ENCODE measurements around the gene TKTL1.
"Not testable (repeated sequence)": the region's sequence is repeated elsewhere in the genome, so short reads cannot be mapped to it uniquely, and the experiment has no call there.

The TKTL1 gene

DNA sequence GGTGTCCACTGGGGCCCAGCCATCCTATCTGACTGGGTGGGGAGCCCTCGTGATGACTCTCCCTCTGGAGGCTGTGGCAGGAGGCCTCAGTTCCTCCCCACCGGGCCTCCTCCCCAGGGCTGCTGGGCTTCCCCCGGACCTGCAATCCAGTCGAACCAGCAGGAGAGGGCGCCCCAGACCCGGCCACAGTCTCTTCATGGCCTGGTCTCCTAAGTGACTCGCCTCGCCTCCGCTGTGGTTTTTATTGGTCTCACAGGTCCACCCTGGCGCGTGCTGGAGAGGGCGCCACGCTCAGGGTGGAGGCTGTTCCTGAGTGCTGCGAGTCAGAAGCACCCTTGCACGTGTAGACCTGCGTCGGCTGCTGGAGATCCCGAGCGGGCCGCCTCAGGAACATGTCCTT is 48.0 kb downstream of the TKTL1 start:
- DNase-seq (ENCODE audit: low read depth in 2 of 2) = not testable (repeated sequence)

DNA sequence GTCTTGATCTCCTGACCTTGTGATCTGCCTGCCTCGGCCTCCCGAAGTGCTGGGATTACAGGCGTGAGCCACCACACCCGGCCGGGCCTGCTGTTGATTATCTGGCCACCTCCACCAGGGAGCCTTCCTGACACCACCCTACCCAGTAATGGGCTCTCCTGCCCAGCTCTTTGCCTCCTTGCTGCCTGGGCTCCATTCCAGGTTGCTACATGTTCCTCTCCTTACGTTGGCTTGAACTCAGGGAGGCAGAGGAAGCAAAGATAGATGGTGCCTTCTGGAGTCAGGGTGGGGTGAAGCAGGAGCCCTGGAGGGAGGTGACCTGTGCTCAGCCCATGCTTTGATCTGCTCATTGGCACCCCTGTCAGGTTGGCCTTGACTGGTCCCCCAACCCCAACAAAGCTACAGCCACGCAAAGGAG is 52.5 kb downstream of the TKTL1 start:
- DNase-seq (ENCODE audit: low read depth in 2 of 2) = no peak

DNA sequence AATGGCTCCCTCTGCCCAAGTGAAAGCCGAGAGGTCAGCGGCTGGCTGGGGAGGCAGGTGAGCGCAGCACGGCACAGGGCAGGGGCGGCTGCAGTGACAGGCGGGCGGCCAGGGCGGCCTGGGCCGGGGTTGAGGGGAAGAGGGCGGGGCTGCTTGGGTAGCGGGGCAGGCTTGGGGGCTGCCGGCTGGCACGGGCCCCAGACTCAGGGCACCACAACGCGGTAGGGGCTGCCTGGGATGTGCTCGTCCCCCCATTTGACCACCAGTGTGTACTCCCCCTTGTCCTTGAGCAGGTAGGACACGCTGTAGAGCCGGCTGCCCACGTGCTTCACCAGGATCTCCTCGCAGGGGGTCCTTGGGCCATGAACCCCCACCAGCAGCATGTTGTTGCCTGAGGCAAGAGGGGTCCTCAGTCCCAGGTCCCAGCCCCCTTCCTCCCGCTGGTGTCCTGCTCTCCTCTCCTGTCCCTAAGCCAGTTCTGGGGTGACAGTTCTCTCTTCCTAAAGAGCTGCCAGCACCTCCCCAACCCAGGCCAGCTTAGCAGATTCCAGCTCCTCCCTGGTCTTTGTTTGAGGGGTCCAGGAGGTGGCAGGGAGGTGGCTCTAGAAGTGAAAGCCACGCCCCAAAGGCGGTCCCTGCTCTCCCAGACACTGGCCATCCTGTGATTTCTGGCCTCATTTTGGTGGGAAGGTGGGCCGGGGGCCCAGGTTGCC is 53.2 kb downstream of the TKTL1 start:
- no peak for DNase-seq (ENCODE audit: low read depth in 2 of 2)

DNA sequence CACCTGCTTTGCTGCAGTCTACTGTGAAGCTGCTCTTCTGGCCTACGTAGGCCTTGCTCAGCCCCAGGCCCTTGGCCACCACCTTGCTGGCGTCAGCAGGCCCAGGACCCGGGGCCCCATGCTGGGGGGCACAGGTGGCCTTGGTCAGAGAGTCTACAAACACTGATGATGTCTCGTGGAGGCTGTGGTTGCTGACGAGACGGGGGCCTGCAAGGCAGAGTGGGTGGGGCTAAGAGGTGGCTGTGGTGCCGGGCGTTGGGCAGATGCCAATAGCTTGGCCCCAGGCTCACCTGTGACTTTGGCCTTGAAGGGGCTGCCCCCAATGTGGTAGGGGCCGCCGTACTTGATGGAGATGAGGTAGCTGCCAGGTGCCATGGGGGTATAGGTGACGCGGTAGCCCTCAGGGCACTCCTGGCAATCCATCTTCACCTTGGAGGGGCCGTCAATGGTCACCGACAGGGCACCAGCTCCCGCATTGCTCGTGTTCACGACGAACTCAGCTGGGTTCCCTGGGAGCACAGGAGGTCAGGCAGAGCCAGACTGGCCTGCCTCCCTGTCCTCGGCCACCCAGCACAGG is 53.9 kb downstream of the TKTL1 start:
- DNase-seq (ENCODE audit: low read depth in 2 of 2) = no peak

DNA sequence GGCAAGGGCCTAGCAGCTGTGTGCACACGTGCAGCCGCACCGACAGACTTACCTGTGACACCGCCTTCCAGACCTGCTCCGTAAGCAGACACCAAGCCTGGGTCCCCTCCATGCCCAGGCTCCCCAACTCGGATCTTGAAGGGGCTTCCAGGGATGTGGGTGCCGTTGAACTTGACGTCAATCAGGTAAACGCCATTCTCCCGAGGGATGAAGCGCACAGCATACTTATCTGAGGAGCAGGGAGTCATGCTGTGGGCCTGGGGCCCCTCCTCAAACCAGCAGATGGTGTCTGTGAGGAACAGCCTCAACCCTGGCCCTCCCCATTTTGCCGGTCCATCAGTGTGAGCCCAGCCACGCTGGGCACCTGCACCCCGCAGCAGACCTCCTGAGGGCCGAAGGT is 54.4 kb downstream of the TKTL1 start:
- DNase-seq (ENCODE audit: low read depth in 2 of 2) = no peak

DNA sequence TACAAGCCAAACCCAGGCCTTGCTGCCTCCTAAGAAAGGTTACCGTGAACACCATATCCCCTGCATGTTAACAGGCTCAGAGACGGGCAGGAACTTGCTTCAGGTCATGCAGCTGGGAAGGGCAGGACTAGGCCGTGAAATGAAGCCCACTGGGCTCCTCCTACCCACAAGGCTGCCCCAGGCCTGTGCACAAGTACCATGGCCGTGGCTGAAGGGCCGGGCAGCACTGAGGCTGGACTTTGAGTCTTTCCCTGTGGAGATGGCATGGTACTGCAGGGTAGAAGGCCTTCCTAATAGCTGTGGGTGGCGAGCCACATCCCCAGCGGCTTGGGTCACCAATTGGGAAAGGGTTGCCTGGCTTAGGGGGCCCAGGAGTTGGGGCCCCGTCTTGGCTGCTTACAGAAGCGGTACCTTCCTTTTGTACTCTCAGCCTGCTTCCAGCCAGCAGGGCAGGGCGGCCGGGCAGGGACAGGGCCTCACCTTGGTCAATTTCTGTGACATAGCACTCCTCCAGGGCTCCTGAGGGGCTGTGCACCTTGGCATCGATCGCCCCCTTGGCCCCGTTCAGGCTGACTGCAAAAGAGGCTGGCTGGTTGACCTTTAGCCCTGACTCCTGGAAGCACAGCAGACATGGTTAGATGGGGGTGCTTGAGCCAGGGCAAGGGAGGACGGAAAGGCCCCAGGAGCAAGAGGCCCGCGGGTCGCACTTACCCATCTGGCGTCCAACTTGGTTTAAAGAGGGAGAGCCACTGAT is 55.0 kb downstream of the TKTL1 start:
- no peak for DNase-seq (ENCODE audit: low read depth in 2 of 2)

DNA sequence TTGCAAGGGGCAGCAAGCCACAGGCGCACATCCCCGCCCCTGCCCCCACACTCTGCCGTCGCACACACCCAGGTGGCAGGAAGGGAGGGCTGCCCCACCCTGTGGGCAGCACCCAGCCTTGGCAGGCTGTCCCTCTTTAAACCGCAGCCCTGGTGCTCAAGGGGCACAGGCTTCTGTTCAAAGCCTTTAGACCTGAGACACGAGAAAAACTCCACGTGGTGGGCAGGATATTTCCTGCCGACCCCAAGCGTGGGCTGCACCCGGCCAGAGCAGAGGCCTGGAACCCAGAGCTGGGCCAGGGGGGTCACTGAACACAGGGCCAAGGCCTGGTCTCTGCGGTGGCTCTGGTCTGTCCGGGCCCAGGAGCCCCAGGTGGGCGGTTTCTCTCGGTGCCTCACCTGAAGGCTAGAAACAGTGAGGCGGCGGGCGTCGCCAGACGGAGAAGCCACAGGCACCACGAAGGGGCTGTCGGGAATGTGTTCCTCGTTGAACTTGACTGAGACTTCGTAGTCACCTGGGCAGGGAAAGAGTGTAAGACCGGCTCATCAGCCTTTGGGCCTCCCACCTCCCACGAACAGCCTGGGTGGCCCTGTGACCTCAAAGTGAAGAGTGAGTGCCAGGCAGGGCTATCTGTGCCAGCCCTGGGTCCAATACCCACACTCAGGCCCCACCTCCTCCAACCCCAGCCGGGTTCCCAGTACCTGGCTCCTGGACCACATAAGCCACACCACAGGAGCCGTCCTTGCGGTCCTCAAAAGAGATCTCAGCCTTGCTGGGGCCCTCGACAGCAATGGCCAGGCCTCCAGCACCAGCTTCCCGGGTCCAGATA is 55.8 kb downstream of the TKTL1 start:
- no peak for DNase-seq (ENCODE audit: low read depth in 2 of 2)

DNA sequence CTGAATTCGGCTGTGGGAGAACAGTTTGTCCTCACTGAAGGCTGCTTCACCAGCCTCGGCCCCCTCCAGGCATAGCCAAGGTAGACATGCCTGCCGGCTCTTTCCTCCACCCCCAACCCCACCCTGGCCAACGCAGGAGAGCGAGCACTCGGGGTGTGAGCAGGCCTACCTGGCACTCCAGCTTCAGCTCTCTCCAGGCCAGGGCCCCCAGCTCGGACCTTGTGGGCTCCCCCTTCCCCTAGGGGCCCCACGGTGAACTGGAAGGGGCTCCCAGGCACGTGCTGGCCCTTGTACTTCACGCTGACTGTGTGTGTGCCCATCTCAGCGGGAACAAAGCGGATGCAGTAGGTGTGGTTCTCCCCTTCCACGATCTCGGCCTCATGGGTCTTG is 56.4 kb downstream of the TKTL1 start:
- no peak for DNase-seq (ENCODE audit: low read depth in 2 of 2)

DNA sequence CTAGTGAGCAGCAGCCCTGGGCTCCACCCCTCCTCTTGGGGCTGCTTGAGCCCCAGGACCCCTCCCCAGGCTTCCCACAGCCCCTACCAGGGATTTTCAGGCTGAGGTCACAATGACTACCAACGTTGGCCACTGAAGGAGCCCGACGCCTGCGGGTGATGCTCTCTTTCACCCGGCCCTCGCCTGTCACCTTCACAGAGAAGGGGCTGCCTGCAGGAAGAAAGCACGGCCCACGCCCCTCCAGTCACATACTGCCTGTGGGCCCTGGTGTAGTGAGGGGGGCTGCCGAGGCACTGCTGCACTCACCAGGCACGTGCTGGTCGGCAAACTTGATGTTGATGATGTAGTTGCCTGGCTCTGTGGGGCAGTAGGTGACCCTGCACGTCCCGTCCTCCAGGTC is 56.9 kb downstream of the TKTL1 start:
- DNase-seq (ENCODE audit: low read depth in 2 of 2) = no peak

DNA sequence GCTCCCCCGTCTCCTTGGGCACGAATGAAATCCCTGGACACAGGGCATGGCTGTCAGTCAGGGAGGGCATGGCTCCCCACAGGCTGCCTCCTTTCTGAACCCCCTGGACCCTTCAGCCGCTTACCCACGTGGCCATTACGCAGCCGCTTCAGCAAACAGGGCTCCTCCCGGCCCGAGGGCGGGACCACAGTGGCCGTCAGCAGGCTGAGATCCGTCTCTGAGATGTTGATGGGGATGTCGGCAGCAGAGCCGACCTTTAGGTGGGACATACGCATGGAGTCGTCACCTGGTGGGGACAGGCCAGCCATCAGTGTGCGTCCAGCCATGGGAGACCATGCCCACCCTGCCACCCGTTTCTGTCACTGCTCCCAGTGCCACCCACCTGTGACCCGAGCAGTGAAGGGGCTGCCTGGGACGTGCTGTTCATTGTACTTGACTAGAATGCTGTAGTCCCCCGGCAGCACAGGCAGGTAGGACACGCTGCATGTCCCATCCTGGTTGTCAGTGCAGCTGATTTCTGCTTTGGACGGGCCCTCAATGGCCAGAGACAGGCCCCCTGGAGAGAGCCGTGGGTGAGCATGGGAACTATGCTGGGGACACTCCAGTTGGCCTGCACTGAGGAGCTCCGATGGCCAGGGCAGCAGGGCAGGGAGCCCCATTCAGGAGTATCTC is 57.7 kb downstream of the TKTL1 start:
- DNase-seq (ENCODE audit: low read depth in 2 of 2) = no peak

DNA sequence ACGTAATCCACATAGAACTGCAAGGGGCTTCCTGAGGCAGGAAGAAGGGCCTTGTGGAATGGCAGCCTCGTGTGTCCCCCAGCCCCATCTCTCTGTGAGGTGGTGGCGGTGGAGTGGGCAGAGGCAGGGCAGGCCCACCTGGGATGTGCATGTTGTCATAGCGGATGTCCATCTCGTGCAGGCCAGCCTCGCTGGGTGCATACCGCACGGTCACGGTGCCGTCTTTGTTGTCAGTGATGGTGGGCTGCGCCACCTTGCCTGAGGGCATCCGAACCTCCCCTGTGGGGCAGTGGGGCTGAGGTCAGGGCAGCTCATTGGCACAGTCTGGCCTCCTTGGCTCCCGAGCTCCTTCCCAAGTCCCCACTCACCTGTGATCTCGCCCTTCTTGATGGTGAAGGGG is 58.4 kb downstream of the TKTL1 start:
- no peak for DNase-seq (ENCODE audit: low read depth in 2 of 2)

DNA sequence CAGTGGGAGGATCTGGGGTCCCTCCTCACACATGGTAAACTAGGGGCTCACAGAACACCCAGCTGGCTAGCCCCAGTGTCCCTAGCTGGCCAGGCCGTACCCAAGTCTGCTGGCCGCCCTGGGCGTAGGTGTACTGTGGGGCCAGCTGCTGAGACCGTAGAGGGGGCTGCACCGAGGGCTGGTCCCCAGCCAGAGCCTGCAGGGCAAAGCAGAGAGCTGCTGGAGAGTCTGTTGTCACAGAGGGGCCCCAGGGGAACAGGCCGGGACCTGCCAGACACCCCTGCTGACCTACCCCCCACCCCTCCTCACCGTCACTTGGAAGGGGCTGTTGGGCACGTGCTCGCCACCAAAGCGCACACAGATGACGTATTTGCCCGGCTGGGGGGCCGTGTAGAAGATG is 58.9 kb downstream of the TKTL1 start:
- no peak for DNase-seq (ENCODE audit: low read depth in 2 of 2)

DNA sequence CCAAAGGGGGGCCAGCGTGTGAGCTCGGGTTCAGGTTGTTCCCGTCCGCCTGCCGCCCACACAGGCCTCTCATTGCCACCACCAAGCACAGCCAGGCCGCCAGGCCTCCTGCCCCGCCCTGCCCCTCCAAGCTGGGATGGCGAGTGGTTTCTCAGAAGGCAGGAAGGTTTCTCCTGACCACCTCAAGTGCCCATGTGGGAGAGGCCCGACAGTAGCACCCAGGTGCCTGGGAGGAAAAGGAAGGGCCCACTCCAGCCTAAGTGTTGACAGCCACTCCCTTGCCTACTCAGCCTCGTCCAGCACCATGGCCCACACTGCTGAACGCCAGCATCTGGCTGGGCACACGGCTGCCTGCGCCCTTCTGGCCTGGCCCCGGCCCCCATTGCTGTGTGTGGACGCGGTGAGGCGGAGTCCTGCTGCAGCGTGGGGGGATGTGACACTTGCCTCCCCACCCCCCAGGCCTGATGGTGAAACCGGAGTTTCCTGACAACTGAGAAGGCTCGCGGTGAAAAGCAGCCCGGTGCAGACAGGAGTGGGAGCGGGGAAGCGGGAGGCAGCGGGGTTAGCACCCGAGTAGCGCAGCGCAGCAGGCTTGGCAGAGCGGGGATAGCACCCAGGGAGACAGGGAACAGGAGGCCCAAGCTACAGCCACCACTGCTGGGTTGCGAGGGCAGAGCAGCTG is 59.6 kb downstream of the TKTL1 start:
- DNase-seq (ENCODE audit: low read depth in 2 of 2) = no peak

DNA sequence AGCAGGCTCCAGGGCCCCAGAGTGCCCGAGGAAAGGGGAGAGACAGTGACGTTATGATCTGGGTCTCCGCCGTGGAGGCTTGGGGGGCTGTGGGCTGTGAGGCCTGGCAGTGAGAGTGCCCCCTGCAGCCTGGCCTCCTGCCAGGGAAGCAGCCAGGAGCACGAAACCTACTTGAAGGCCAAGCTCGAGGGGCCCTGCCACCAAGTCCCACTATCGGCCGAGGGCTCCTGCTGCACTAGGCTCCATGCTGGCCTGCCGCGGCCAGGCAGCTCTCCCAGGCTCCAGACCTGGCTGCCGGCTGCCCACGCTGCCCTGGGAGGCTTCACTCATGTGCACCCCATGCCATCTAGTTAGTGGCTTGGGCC is 60.2 kb downstream of the TKTL1 start:
- no peak for DNase-seq (ENCODE audit: low read depth in 2 of 2)

DNA sequence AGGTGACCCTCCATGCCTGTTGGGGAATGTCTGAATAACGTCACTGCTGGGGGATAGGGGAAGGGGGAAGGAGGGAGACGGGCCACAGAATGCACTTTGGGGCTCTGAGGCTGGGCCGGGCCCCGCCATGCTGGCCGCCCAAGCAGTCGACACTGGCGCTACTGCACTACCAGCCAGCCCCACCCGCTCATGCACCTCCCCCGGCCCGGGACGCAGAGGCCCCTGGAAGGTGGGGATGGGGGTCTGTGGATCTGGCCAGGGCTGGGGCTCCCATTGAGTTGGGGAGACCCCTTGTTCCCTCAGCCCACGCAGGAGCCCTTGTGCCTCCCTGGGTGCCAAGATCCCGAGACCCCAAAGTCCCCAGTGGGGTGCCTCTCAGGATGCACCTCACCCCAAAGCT is 61.0 kb downstream of the TKTL1 start:
- DNase-seq (ENCODE audit: low read depth in 2 of 2) = no peak

DNA sequence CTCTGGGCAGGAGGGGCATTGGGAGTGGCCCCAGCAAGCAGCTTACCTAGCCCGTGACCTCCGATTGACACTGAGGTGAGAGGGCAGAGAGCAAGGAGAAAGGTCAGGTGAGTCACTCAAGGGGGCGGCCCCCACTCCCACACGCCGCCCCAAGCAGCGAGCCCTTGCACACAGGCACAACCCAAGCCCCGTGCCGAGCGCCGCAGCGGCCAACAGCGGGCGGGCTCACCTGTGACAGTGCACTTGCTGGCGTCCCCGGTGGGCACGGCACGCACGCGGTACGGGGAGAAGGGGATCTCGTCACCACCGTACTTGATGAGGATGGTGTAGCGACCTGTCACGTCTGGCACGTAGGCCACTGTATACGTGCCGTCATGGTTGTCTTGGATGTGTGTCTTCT is 61.6 kb downstream of the TKTL1 start:
- no peak for DNase-seq (ENCODE audit: low read depth in 2 of 2)

DNA sequence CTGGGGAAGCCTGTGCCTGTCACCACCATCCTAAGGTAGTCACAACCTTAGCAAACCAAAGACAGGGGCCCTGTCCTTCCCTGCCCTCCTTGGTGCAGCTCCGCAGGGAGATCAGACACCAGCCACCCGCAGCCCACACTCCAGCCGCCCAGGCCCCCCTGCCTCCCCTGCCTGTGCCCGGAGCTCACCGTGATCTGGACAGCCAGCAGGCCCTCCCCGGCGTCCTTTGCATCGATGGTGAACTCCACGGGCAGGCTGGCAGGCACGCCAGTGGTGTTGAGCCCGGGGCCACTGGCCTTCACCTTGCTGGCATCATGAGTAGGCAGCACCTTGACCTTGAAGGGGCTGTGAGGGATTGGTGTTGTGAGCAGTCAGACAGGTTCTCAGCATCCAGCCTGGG is 62.4 kb downstream of the TKTL1 start:
- no peak for DNase-seq (ENCODE audit: low read depth in 2 of 2)

DNA sequence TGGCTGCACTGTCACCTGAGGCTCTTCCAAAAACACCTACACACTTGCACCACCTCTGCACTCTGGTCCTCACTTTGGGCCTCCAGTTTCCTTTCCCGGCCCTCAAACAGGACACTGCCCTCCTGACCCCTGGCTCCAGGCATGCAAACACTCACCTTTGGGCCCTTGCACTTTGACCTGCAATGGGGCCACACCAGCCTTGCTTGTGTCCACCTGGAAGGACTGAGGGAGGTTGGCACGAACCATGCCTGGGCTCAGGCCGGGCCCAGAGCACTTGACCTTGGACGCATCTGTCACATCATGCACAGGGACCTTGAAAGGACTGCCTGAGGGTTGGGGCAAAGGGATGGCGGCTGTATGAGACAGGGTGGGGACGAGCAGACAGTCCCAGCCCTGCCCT is 63.2 kb downstream of the TKTL1 start:
- no peak for DNase-seq (ENCODE audit: low read depth in 2 of 2)

DNA sequence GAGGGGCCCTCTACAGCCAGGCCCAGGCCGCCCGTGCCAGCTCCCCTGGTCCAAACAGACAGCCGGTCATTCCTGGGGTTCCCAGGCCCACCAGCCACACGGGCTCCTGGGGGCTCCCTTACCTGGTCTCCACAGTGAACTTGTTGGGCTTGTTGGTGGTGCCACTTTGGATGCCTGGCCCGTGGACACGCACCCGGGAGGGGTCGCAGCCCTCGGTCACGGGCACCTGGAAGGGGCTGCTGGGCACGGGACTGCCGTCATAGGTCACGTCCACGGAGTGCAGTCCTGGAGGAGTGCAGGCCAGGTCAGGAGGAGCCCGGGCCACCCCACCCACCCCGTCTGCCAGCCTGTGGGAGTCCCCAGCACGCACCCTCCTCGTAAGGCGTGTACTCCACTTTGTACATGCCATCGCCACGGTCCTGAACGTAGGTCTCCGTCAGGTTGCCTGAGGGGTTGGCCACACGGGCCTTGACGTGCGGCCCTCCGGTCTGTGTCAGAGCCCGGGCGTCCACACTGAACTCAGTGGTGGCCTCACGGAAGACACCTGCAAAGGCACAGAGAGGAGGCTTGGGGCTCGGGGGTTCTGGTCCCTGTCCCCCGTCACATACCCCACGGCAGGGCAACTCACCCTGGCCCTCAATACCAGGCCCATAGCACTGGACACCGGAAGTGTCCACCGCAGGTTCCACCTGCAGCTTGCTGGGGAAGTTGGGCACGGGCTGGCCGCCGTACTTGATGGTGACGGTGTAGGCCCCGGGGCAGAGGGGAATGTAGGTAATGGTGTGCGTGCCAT is 64.0 kb downstream of the TKTL1 start:
- no peak for DNase-seq (ENCODE audit: low read depth in 2 of 2)

DNA sequence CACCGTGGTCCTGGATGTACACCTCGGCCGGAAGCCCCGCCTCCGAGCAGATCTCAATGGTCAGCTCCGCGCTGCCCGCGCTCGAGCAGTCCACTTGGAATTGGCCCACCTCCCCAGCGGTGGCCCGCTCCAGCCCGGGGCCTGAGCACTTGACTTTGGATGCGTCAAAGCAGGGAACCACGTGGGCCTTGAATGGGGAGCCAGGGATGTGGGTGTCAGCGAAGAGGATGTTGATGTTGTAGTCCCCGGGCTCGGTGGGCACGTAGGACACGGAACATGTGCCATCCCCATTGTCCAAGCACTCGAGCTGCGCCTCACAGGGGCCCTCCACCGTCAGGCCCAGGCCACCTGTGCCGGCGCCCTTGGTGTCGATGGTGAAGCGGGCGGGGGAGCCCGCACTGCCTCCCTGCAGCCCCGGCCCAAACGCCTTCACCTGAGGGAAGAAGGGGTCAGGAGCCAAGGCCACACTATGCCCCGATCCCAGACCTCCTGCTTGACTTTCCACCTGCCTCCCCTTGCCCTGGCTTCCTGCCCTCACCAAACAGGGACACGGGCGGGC is 64.6 kb downstream of the TKTL1 start:
- no peak for DNase-seq (ENCODE audit: low read depth in 2 of 2)
